Measurements from ENCODE around the gene WSB1.

WSB1 gene

GRCh38 chr17:27362909-27363308 is 69.0 kb downstream of the WSB1 start:
- DNase-seq: no peak

GRCh38 chr17:27363326-27363725 is 69.4 kb downstream of the WSB1 start:
- no peak for DNase-seq
